Measurements from ENCODE around the gene APOL1. TPM values are rescaled to one million over a fixed set of nuclear protein-coding genes. Genes with fewer than 3 reads are reported as not detected.

The APOL1 gene
- total and polyA plus RNA-seq, 2 donors (not counting 3 experiments of a cell fraction or from before 2014, with no cell fraction given) = 8.2 to 14.1 TPM

GRCh38 chr22:36226189-36226588 lies 26.7 kb upstream of the APOL1 start:
- CTCF ChIA-PET = interaction anchor here (1.3 kb wide), 1 partner anchor 31 kb away, joined by 4 read pairs; no protein-coding TSS in a partner anchor
- no peaks in the 10 kb centered on the region for H3K79me2 ChIP-seq (ENCODE audit: control insufficient read depth, insufficient read depth, low read length)
- FAIRE-seq (no peak), DNase-seq (ENCODE audit: low read depth, low spot score) (no peak)
- intact Hi-C loops (cut with micrococcal nuclease) (no loop called here), dilution Hi-C loops (cut with MboI; ENCODE audit: extremely low pct_ligation_motif_present, low sequenced_read_pairs) (no loop called here)
- H3K9ac ChIP-seq (replicated peaks; ENCODE audit: extremely low read depth, insufficient read depth, low read length) = no peak overlapping the region
- no TSS peak for BruUV-seq (replicated peaks)
- H2AFZ ChIP-seq (ENCODE audit: low read depth, low read length) = no peak overlapping the region
- peaks cover 7 to 14% of the 10 kb centered on the region in 2 experiments for H3K36me3 ChIP-seq (ENCODE audit: control insufficient read depth in 2 of 2, extremely low read depth in 1 of 2, insufficient read depth in 2 of 2, low read length in 2 of 2)
- TF ChIP-seq MAX (IDR thresholded peaks at IDR 0.05; ENCODE audit: insufficient read depth, insufficient read length) (no peak), JUN (IDR thresholded peaks at IDR 0.05; ENCODE audit: borderline replicate concordance, insufficient read depth, insufficient read length, low read depth) (no peak), EZH2 (IDR thresholded peaks at IDR 0.05; ENCODE audit: borderline replicate concordance, low read depth, low read length, severe bottlenecking) (no peak), FOS (IDR thresholded peaks at IDR 0.05; ENCODE audit: borderline replicate concordance, insufficient read depth, low read length) (no peak), CTCF (IDR thresholded peaks at IDR 0.05; ENCODE audit: extremely low read depth in 1 of 2, insufficient read depth in 1 of 2, low read depth in 1 of 2, low read length in 2 of 2) (no peak), POLR2A (IDR thresholded peaks at IDR 0.05; ENCODE audit: low read depth, low read length) (no peak), POLR2AphosphoS5 (IDR thresholded peaks at IDR 0.05; ENCODE audit: insufficient read depth, low read depth, low read length) (no peak), MYC (IDR thresholded peaks at IDR 0.05; ENCODE audit: low read depth, low read length) (no peak), GATA2 (IDR thresholded peaks at IDR 0.05; ENCODE audit: insufficient read depth, insufficient read length, low read depth, low read length) (no peak)
- POLR2A ChIA-PET = no interaction called here
- H3K4me2 ChIP-seq (ENCODE audit: insufficient read depth, low read length) = no peak overlapping the region
- no peaks in the 10 kb centered on the region for H3K9me3 ChIP-seq (replicated peaks; ENCODE audit: control insufficient read depth, insufficient read depth, low read length)
- H4K20me1 ChIP-seq (replicated peaks; ENCODE audit: control insufficient read depth, extremely low read depth, insufficient read depth, low read length) = no peaks in the 10 kb centered on the region
- H3K27me3 ChIP-seq (ENCODE audit: control insufficient read depth in 2 of 2, insufficient read depth in 2 of 2, low read length in 2 of 2) = no peaks in the 10 kb centered on the region
- H3K4me1 ChIP-seq (ENCODE audit: control insufficient read depth, extremely low read depth, insufficient read depth, low read length) = no peaks in the 10 kb centered on the region
- no peaks in the 10 kb centered on the region for H3K9me1 ChIP-seq (replicated peaks; ENCODE audit: control insufficient read depth, extremely low read depth, insufficient read depth, low read length)
- H3K27ac ChIP-seq (ENCODE audit: insufficient read depth, low read depth, low read length) = no peak overlapping the region
- no peak overlapping the region for H3K4me3 ChIP-seq (replicated peaks in 1 of 3; ENCODE audit: insufficient read depth in 1 of 3, low read depth in 1 of 3, low read length in 3 of 3)
